Lung (tissue), 12 donors: ENCODE data around the gene KLK8. TPM values are rescaled to one million over a fixed set of nuclear protein-coding genes. Genes with fewer than 3 reads are reported as not detected.

ENCODE experiments used
- ATAC-seq: fragments of 200-7000 bp; cut with Tn5 transposase; one replicate; pipeline ENCODE4 v1.9.1; 2020; ENCODE audit warnings: moderate number of reproducible peaks; ENCODE audit not compliant: insufficient read depth, low FRiP score
- DNase-seq, 3 donors: peaks; one replicate each; pipeline ENCODE4 v3.0.0-alpha.2; 2013 to 2017
- H3K27ac ChIP-seq, 2 donors: one replicate each; pipeline ENCODE4 v1.5.1; 2013; ENCODE audit warnings: mild to moderate bottlenecking in 2 of 2, moderate library complexity in 2 of 2, control low read depth in 1 of 2, inconsistent platforms in 1 of 2, low read depth in 1 of 2, low read length in 1 of 2
- H3K27me3 ChIP-seq, 3 donors: one replicate each; pipeline ENCODE4 v1.5.1; 2013; ENCODE audit warnings: low read length in 2 of 3; ENCODE audit not compliant: control insufficient read depth in 3 of 3, insufficient read depth in 3 of 3
- H3K36me3 ChIP-seq, 4 donors: one replicate each; pipeline ENCODE4 v1.5.1; 2013; ENCODE audit warnings: low read length in 4 of 4, mild to moderate bottlenecking in 1 of 4, moderate library complexity in 1 of 4; ENCODE audit not compliant: control insufficient read depth in 4 of 4, insufficient read depth in 4 of 4
- H3K4me1 ChIP-seq, 5 donors: one replicate each; pipeline ENCODE4 v1.5.1; 2013; ENCODE audit warnings: low read length in 5 of 5, mild to moderate bottlenecking in 2 of 5, moderate library complexity in 1 of 5; ENCODE audit not compliant: control insufficient read depth in 5 of 5, insufficient read depth in 5 of 5
- H3K4me3 ChIP-seq: one replicate; pipeline ENCODE4 v1.5.1; 2013; ENCODE audit warnings: mild to moderate bottlenecking, control low read depth, moderate library complexity
- H3K9ac ChIP-seq, 2 donors: one replicate each; pipeline ENCODE4 v1.5.1; 2013; ENCODE audit warnings: low read length in 2 of 2, control low read depth in 1 of 2; ENCODE audit not compliant: insufficient read depth in 1 of 2
- H3K9me3 ChIP-seq, 4 donors: one replicate each; pipeline ENCODE4 v1.5.1; 2013; ENCODE audit warnings: low read length in 3 of 4, mild to moderate bottlenecking in 1 of 4, moderate library complexity in 1 of 4; ENCODE audit not compliant: control insufficient read depth in 4 of 4, insufficient read depth in 3 of 4
- CTCF ChIP-seq: IDR thresholded peaks from 2 replicates; pipeline ENCODE4 v1.5.1; 2012; ENCODE audit warnings: mild to moderate bottlenecking; ENCODE audit errors: control extremely low read depth, extremely low read depth
- WGBS, 2 donors: extraction: QIAGEN DNeasy Blood & Tissue Kit; methylation state at CpG; one replicate each; pipeline ENCODE4 v1.1.7; 2013; 5-methylcytosine and 5-hydroxymethylcytosine counted together
- polyA plus RNA-seq, 2 donors: library from polyadenylated mRNA; stranded (reverse); fragments of 200-250 nt; gene quantifications; one replicate each; pipeline ENCODE4 v1.2.1, GENCODE V29; 2013
- total RNA-seq, 2 donors: library from RNA; depleted of rRNA in 1 of 2; stranded (reverse); fragments of >200 nt in 1 of 2; gene quantifications; one replicate each; pipeline ENCODE4 v1.2.1, GENCODE V29; 2014 to 2021
- donor health status: control.
- donor health status: control.
- donor health status: Bipolar disorder and iron deficiency.
- donor health status: healthy.
- donor health status: DM: yes; HTN: yes; CAD: no.

The KLK8 gene
- total and polyA plus RNA-seq, 4 donors, result 0.39 to 0.74 TPM; not detected in 2

GRCh38 chr19:50983625-50984292 lies 17.6 kb downstream of the KLK8 start, which contains the start of gene KLK7:
Gene KLK7 (minus strand): TSS chr19:50983917. CDS start chr19:50982399, 1,518 bp downstream.
- no peak for DNase-seq
- Histone ChIP-seq H3K9ac (no peak within 1 kb of the TSS), H3K27ac (no peak within 1 kb of the TSS), H3K9me3 (peaks cover 0 to 4% (median 0%) of the 10 kb centered on the region in 4 donors), H3K4me1 (no peaks in the 10 kb centered on the region), H3K4me3 (no peak within 1 kb of the TSS), H3K27me3 (peaks cover 0 to 12% (median 0%) of the 10 kb centered on the region in 3 donors), H3K36me3 (no peaks in the 10 kb centered on the region)
- no peak for ATAC-seq
- no peak for TF ChIP-seq CTCF
- WGBS, 2 donors, result 17 to 21% methylated on average over 28 of the region's 28 CpGs

- H3K9me3 ChIP-seq, result peaks cover 0 to 4% (median 0%) of the 10 kb centered on the region in 4 donors
- no peak overlapping the region for H3K27ac ChIP-seq
- H3K4me3 ChIP-seq, result no peak overlapping the region
- ATAC-seq, result no peak
- H3K4me1 ChIP-seq, result no peaks in the 10 kb centered on the region
- no peaks in the 10 kb centered on the region for H3K36me3 ChIP-seq
- H3K27me3 ChIP-seq, result peaks cover 0 to 9% (median 2%) of the 10 kb centered on the region in 3 donors
- TF ChIP-seq CTCF, result no peak
- no peak for DNase-seq
- WGBS, 2 donors, result 73 to 84% methylated on average over 4 of the region's 4 CpGs
- no peak overlapping the region for H3K9ac ChIP-seq
Measured at GRCh38 chr19:50982186-50982585, 19.2 kb downstream of the KLK8 start.

- no peaks in the 10 kb centered on the region for H3K4me1 ChIP-seq
- no peak overlapping the region for H3K9ac ChIP-seq
- H3K27ac ChIP-seq, result no peak overlapping the region
- peaks cover 0 to 4% (median 0%) of the 10 kb centered on the region in 4 donors for H3K9me3 ChIP-seq
- no peak for TF ChIP-seq CTCF
- ATAC-seq (no peak), DNase-seq (no peak)
- 48 to 66% methylated on average over 11 of the region's 11 CpGs for WGBS, 2 donors
- H3K27me3 ChIP-seq, result peaks cover 0 to 9% (median 2%) of the 10 kb centered on the region in 3 donors
- H3K36me3 ChIP-seq, result no peaks in the 10 kb centered on the region
- H3K4me3 ChIP-seq, result no peak overlapping the region
Measured at GRCh38 chr19:50981587-50982146, 19.7 kb downstream of the KLK8 start.
